ENCODE data around the gene SETD1A. TPM values are rescaled to one million over a fixed set of nuclear protein-coding genes. Genes with fewer than 3 reads are reported as not detected.
A peak's percentile ranks its signal among the peaks of the same experiment; 100 is the strongest.

Gene SETD1A
- total and polyA plus RNA-seq, 9 of the 15 experiments (the other 6 are each of a cell fraction or from before 2014, with no cell fraction given): 0.08 to 36.0 (median 4.2) TPM

- TF ChIP-seq NKRF (IDR thresholded peaks at IDR 0.05; ENCODE audit: borderline replicate concordance): 0 out of 2 replicates have a peak, but pooled peaks have one; percentile 29
- TF ChIP-seq CTCF (IDR thresholded peaks at IDR 0.05 in 2 of 3, conservative IDR thresholded peaks at IDR 0.05 in 1 of 3; ENCODE audit: insufficient read depth in 2 of 3, low read depth in 1 of 3, low read length in 3 of 3): 0 out of 6 replicates have a peak, but pooled peaks of 1 of the 3 experiments have one; percentile 0
- TF ChIP-seq CHD2 (IDR thresholded peaks at IDR 0.05; ENCODE audit: low read depth, low read length): peak; percentile 79; the same call in 1 of the 2 replicates
- TF ChIP-seq SRF (CRISPR knock-in tag; IDR thresholded peaks at IDR 0.05): no peak
- TF ChIP-seq POLR2AphosphoS5 (IDR thresholded peaks at IDR 0.05; ENCODE audit: control insufficient read depth, insufficient read depth, low read depth, low read length): 0 out of 2 replicates have a peak, but pooled peaks have one; percentile 19
- no peak for TF ChIP-seq ZNF311 (CRISPR knock-in tag; IDR thresholded peaks at IDR 0.05)
- TF ChIP-seq SIN3A (IDR thresholded peaks at IDR 0.05; ENCODE audit: borderline replicate concordance in 2 of 2, control insufficient read depth in 1 of 2, low read depth in 2 of 2, low read length in 2 of 2): peak in 1 of 2 experiments; percentile 54; a peak in 1 of 4 replicates
- TF ChIP-seq HCFC1 (IDR thresholded peaks at IDR 0.05; ENCODE audit: low read depth, low read length): 0 out of 2 replicates have a peak, but pooled peaks have one; percentile 6
- TF ChIP-seq NR3C1 (CRISPR knock-in tag; IDR thresholded peaks at IDR 0.05): peak; percentile 9; the same call in 1 of the 2 replicates
- no peak for TF ChIP-seq ZNF75A (CRISPR knock-in tag; IDR thresholded peaks at IDR 0.05)
- no peak for TF ChIP-seq ZNF146 (CRISPR knock-in tag; IDR thresholded peaks at IDR 0.05; ENCODE audit: unreplicated experiment)
- peak; percentile 91; the same call in 1 of the 2 replicates for TF ChIP-seq VEZF1 (CRISPR knock-in tag; IDR thresholded peaks at IDR 0.05)
- TF ChIP-seq ZNF740 (CRISPR knock-in tag; IDR thresholded peaks at IDR 0.05): no peak
- peak in 1 of 2 experiments; percentile 77; a peak in 2 of 4 replicates for TF ChIP-seq ZNF740 (tag; IDR thresholded peaks at IDR 0.05)
- no peak for TF ChIP-seq HBP1 (CRISPR knock-in tag; IDR thresholded peaks at IDR 0.05)
These were observed 873 bp downstream of the SETD1A start (continued) for GRCh38 chr16:30958175-30959079.
